Measurements from ENCODE around the gene NSMCE4A. TPM values are rescaled to one million over a fixed set of nuclear protein-coding genes. Genes with fewer than 3 reads are reported as not detected.
"Not testable (repeated sequence)": the region's sequence is repeated elsewhere in the genome, so short reads cannot be mapped to it uniquely, and the experiment has no call there.

Gene NSMCE4A
- total RNA-seq, 6 experiments from 2014 or later = 17.0 to 46.5 (median 30.6) TPM

DNA sequence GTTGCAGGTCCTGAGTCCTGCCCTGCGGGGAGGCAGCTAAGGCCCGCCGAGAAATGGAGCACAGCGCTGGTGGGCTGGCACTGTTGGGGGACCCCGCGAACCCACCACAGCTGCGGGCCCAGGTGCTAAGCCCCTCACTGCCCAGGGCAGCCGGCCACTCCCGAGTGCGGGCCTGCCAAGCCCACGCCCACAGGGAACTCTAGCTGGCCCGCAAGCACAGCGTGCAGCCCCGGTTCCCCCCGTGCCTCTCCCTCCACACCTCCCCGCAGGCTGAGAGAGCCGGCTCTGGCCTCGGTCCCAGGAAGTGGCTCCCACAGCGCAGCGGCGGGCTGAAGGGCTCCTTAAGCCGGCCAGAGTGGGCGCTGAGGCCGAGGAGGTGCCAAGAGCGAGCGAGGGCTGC is 3.5 kb upstream of the NSMCE4A start:
- Histone ChIP-seq H3K4me1 (peaks cover 0 to 23% (median 10%) of the 10 kb centered on the region in 4 donors), H3K9me3 (no peaks in the 10 kb centered on the region), H3K27ac (no peak overlapping the region), H3K4me3 (no peak overlapping the region), H3K27me3 (no peaks in the 10 kb centered on the region), H3K36me3 (no peaks in the 10 kb centered on the region)
- ATAC-seq (no peak), DNase-seq (no peak)
- no CpG with 5 or more reads among the region's 26 CpGs for WGBS (ENCODE audit: insufficient coverage, low coverage, low lambda C conversion rate, missing lambda C conversion rate)
- intact Hi-C loops (cut with DNase I) = no loop called here
- TF ChIP-seq, protein P1, sequence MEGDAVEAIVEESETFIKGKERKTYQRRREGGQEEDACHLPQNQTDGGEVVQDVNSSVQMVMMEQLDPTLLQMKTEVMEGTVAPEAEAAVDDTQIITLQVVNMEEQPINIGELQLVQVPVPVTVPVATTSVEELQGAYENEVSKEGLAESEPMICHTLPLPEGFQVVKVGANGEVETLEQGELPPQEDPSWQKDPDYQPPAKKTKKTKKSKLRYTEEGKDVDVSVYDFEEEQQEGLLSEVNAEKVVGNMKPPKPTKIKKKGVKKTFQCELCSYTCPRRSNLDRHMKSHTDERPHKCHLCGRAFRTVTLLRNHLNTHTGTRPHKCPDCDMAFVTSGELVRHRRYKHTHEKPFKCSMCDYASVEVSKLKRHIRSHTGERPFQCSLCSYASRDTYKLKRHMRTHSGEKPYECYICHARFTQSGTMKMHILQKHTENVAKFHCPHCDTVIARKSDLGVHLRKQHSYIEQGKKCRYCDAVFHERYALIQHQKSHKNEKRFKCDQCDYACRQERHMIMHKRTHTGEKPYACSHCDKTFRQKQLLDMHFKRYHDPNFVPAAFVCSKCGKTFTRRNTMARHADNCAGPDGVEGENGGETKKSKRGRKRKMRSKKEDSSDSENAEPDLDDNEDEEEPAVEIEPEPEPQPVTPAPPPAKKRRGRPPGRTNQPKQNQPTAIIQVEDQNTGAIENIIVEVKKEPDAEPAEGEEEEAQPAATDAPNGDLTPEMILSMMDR (IDR thresholded peaks at IDR 0.05) = no peak
- no peak for TF ChIP-seq POLR2A (IDR thresholded peaks at IDR 0.05)

DNA sequence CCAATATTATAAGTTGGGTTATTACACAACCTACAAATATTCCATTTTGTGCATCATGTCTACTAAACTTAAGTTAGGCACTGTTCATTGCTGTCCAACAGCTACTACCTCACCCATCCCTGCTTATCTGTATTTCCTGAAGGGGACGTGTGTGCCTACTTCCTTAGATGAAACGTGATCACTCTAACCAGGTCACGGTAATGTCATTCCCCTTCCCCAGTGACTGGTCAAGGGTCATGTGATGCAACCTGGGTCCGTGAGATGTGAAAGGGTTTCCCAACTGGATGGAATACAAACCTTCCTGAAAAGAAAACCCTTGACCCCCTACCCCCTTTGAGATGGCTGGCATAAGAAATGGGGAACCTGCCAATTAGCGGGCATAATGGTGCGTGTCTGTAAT is 1.6 kb upstream of the NSMCE4A start:
- DNase-seq = peak; percentile 48 to 75 (median 70)
- Histone ChIP-seq H3K4me3 (no peak overlapping the region), H3K27ac (peak overlapping the region in 2 of 3 donors; percentile 39 to 94), H3K9me3 (no peaks in the 10 kb centered on the region), H3K27me3 (no peaks in the 10 kb centered on the region), H3K36me3 (no peaks in the 10 kb centered on the region), H3K4me1 (peaks cover 0 to 31% (median 12%) of the 10 kb centered on the region in 4 donors)
- 18% methylated on average over 6 of the region's 6 CpGs for WGBS (ENCODE audit: insufficient coverage, low coverage, low lambda C conversion rate, missing lambda C conversion rate)
- peak; percentile 45 to 68 (median 52) for ATAC-seq
- TF ChIP-seq, protein P1 (IDR thresholded peaks at IDR 0.05) = no peak
- TF ChIP-seq POLR2A (IDR thresholded peaks at IDR 0.05) = peak; percentile 27
- intact Hi-C loops (cut with DNase I) = no loop called here

DNA sequence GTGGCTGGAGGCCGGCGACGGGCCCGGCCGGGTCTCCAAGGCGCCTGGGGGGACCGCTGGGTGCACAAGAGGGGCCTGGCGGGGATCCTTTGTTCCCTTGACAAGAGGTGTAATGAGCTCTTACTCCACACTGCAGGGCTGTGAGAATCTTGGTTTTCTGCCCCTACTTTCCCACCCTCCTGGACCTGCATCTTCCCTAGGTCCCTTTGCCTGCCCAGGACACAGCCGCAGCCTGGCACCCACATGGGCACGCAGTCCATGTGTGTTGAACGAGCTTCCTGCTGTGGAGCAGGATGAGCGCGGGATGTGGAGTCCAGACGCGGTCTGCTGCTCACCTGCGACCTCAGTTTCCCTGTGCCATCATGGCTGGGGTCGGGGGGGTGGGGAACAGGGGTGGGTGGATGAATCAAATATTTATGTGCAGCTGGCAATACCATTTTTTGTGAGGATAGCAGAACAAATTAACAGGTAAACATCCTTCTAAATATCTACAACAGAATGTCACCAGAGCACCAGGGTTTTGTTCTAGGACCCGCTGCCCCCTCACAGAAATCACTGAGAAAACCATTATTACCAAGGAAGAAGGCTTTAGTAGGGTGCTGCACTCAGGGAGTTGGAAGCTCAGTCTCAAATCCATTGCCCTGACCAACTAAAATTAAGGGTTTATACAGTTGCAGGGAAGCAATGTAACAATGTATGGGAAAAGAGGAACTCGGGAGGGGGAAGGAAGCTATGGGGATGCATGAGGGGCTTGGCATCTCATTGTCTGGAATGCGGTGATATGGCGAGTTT is 474 bp upstream of the NSMCE4A start:
- 35% methylated on average over 12 of the region's 21 CpGs for WGBS (ENCODE audit: insufficient coverage, low coverage, low lambda C conversion rate, missing lambda C conversion rate)
- intact Hi-C loops (cut with DNase I) = no loop called here
- peak; percentile 21 to 53 (median 42) for ATAC-seq

DNA sequence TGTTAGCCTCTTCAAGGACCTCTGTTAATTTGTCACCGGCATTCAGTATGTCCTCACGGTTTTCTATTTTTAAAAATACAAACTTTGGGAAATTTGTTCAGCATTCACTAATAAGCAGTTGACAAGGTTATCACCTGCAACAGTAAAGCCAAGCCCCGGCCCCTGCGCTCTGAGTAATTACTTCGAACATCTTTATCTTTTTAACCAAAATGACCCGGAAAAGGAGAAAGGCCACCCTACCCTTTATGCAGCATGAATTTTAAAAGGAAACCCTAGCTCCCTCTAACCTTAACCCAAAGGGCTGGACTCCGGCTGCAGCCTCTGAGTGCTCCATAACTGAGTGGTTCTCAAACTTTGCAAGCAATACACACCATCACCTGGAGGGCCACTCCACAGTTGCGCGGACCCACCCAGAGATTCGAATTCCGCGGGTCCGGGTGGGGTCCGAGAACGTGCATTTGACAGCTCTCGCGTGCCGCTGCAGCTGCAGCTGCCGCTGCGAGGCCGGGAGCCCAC is 940 bp downstream of the NSMCE4A start:
- H3K9me3 ChIP-seq = no peaks in the 10 kb centered on the region
- no peak for DNase-seq
- peaks cover 0 to 5% (median 2%) of the 10 kb centered on the region in 4 donors for H3K36me3 ChIP-seq
- peak in 2 of 4 donors; percentile 8 to 12 for ATAC-seq
- WGBS (ENCODE audit: insufficient coverage, low coverage, low lambda C conversion rate, missing lambda C conversion rate) = 11% methylated on average over 7 of the region's 21 CpGs
- TF ChIP-seq, protein P1 (IDR thresholded peaks at IDR 0.05) = no peak
- no peak for TF ChIP-seq POLR2A (IDR thresholded peaks at IDR 0.05)
- peak overlapping the region; percentile 84 to 97 (median 94) for H3K4me3 ChIP-seq
- intact Hi-C loops (cut with DNase I) = no loop called here
- no peaks in the 10 kb centered on the region for H3K27me3 ChIP-seq
- peak overlapping the region; percentile 94 to 100 (median 95) for H3K27ac ChIP-seq
- peaks cover 0 to 48% (median 19%) of the 10 kb centered on the region in 4 donors for H3K4me1 ChIP-seq

More for the DNA sequence above, 474 bp upstream of the NSMCE4A start:
- Histone ChIP-seq H3K9me3 (no peaks in the 10 kb centered on the region), H3K27ac (peak overlapping the region; percentile 94 to 100 (median 95)), H3K4me3 (peak overlapping the region; percentile 84 to 97 (median 94)), H3K36me3 (peaks cover 0 to 3% (median 0%) of the 10 kb centered on the region in 4 donors), H3K27me3 (no peaks in the 10 kb centered on the region), H3K4me1 (peaks cover 0 to 37% (median 15%) of the 10 kb centered on the region in 4 donors)
- TF ChIP-seq, protein P1 (IDR thresholded peaks at IDR 0.05) = peak in 3 of 4 donors; percentile 71 to 83 (median 78)
- no peak for TF ChIP-seq POLR2A (IDR thresholded peaks at IDR 0.05)
- DNase-seq = no peak

DNA sequence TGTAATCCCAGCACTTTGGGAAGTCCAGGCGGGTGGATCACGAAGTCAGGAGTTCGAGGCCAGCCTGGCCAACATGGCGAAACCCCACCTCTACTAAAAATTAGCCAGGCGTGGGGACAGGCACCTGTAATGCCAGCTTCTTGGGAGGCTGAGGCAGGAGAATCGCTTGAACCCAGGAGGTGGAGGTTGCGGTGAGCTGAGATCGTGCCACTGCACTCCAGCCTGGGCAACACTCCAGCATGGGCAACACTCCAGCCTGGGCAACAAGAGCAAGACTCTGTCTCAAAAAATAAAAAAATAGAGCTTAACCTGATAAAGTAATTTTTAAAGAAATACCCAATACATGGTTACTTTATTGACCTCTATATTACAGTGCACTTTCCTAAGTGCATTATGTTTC is 5.9 kb downstream of the NSMCE4A start:
- Histone ChIP-seq H3K36me3 (peaks cover 0 to 49% (median 21%) of the 10 kb centered on the region in 4 donors), H3K27ac (peak overlapping the region in 1 of 3 donors; percentile 57), H3K4me1 (peaks cover 0 to 28% (median 10%) of the 10 kb centered on the region in 4 donors)
- DNase-seq (peak; percentile 68 to 82 (median 81)), ATAC-seq (peak in 3 of 4 donors; percentile 33 to 57 (median 51))
- H3K4me3 ChIP-seq; H3K27me3 ChIP-seq; intact Hi-C loops (cut with DNase I); H3K9me3 ChIP-seq: not testable (repeated sequence)
- 65% methylated on average over 7 of the region's 8 CpGs for WGBS (ENCODE audit: insufficient coverage, low coverage, low lambda C conversion rate, missing lambda C conversion rate)
